ENCODE results near the gene ODF4.
"Not testable (repeated sequence)": the region's sequence is repeated elsewhere in the genome, so short reads cannot be mapped to it uniquely, and the experiment has no call there.

The ODF4 gene

DNA sequence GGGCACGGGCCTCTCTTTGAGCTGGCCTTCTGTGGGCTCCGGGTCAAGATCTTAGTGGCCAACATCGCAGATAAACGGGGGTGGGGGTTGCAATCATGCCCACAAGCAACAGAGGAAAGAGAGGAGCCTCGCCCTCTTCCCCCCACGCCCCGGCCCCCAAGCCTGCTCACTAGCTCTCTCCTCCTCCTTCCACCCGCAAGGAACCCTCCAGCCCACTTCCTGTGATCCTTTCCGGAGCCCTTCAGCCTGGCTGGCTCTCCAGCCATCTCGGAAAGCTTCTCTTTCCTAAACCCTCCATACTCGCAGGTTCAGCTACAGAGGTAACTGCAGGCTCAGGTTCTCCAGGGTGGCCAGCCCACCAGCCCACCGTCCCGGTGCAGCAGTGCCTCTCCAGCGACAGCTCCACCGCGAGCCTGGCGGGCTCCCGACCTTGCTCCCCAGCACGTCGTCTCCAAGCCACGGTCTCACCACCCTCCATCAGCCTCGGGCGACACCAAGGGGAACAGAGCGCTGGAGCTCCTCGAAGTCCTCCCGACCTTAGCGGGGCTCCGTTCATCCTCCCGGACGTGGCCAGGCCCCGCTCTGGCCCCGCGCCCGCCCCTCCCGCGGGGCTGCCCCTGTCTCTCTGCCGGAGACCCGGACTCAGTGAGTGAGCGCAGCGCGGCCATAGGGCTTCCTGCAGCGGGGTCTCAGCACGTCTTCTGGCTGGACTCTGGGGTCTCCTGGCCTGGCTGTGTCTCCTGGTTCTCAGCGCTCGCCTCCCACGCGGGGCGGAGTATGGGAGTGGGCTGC lies 12.9 kb upstream of the ODF4 start:
- peak; percentile 7 for DNase-seq

DNA sequence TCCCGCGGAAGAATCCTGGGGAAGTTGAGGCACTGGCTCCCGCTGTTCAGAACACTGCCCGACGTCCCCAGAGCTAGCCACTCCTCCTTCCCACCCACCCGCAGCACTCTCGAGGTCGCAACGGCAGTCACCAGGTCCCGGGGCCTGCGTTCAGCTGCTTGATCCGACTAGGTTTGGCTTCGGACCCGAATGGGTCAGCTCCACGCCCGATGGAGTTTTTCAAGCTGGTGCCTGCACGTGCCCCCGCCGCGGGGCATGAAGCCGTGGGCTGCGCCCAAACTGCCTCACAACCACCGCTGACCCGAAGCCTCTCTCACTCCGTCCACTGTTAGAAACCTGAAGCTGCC lies 12.4 kb upstream of the ODF4 start:
- no peak for DNase-seq

DNA sequence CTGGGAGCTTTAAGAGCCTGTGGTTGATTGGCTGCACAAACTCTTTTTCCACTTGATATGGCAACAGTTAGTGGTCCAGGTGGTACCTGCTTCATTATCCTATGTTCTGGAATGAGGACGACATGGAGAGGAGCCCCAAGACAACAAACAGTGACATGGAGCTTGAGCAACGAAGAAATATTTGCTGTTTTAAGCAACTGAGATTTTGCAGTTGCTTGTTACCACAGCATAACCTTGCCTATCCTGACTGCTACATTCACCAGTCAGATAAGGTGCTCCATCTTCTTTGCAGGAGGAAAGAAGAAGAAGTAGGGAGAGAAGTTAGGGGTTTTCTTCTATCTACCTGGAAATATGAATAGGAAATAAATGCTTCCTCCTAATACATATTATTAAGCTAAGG lies 7.5 kb upstream of the ODF4 start:
- no peak for DNase-seq

DNA sequence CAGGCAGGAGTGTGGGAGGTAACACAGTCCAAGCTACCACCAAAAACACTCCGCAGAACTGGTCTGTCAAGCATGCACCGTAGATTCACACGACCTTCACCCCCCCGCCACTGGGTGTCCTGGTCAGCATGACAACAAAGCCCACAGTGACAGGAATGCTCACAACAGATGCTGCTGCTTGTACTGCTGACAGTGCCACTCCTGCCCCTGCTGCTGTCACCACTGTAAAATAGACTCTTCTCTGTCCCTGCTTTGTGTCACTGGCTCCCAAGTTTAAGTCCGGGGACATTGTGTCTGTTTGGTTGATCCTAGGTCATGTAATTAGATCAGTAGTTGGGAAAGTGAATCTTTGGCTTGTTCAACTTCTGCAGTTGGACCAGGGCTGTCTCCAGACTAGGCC lies 7.0 kb upstream of the ODF4 start:
- DNase-seq, result no peak

DNA sequence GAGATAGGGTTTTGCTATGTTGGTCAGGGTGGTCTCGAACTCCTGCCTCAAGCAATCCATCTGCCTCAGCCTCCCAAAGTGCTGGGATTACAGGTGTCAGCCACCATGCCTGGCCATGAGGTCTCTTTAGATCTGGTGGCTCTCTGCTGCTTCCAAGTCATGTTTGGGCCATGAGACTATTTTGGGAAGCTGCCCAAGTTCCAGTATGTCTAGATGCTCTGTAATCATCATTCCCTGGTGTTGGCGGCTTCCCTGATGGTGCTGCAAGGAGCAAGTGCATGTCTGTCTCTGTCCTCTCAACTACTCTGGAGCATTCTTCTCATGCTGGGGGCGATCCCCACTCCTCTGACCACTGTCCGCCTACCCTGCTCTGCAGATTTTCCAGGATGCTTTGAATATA lies 6.4 kb upstream of the ODF4 start:
- no peak for DNase-seq

DNA sequence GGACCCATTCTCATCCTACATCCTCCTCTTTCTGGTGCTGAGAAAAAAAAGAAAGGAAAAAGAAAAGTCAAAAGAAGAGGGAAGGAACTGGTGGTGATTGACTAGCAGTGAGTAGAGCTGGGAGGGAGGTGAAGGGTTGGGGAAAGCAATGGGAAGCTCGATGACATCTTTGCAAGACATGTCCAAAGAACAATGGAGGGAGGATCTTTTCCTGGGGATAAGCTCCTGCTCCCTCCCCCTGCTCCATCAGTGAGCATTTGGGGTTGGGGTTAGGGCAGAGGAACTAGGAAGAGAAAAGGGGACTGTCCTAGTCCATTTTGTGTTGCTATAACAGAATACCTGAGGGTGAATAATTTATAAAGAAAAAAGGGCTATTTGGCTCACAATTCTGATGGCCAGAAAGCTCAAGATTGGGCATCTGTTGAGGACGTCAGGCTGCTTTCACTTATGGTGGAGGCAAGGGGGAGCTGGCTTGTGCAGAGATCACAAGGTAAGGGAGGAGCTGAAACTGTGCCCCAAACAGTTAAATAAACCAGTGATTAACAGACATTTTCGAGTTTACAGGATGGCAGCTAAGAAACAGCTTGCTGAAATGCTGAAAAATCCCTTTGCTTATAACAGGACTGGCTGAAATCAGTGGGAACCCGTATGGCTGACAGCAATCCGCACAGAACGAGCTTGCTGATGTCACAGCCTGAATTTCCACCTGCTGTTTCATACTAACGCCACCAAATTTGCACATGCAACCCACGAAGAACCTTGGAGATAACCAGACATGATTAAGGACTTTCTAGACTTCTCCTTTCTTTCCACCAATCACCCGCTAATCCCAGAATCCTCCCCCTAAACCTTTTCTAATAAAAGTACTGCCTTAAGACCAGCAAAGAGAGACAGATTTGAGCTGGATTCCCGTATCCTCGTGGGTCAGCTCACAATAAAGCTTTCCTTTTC lies 1.6 kb upstream of the ODF4 start:
- no peak for DNase-seq

DNA sequence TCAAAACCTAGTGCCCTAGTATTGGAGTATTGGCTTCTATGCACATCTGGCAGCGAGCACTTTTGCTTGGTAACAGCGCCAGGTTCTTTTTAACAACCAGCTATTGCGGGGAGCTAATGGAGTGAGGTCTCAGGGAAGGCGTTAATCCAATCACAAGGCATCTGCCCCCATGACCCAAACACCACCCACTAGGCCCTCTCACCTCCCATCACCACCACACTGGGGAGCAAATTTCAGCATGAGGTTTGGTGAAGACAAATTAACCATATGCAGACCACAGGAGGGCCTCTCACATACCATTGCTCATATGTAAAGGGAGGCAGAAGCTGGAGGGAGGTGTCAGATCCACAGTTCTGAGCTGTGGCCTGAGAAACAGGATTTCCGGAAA lies 893 bp upstream of the ODF4 start:
- DNase-seq, result no peak

DNA sequence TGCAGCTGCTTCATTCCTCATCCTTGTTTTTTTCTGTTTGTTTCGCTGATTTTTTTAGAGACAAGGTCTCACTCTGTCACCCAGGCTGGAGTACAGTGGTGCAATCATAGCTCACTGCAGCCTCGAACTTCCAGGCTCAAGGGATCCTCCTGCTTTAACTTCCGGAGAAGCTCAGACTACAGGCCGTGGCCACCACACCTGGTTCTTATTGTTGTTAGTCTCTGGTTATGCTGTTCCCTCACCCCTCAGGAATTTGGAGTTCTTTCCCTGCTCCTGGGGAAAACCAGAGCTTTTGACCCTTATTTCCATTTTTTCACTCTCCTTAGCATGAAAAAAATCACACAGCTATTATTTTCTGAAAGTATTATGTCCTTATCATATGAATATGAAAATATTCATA lies 1.8 kb downstream of the ODF4 start:
- DNase-seq, result no peak

DNA sequence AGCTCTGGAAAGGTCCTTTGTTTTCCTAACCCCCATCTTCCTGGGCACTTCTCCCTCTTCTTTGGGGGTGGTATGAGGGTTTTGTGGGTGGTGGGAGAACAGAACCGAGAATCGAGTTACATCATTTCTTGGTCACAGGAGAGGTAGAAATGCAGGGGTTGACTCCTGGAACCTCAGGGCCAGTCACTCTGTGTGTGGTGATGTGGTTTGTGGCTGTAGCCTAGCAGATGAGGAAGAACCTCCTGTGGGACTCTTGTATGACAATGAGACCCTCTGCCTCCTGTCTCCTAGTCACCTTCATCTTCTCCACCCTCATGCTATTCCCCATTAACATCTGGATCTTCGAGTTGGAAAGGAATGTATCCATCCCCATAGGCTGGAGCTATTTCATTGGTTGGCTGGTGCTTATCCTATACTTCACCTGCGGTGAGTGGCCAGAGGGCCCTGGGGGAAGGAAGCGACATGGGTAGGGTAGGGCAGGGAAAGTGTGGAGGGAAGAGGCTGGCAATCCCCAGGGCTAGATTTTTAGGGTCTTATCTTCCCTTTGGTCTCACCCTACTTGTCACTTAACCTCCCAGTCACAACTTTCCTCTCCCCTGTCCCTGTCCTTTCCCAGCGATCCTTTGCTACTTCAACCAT lies 5.5 kb downstream of the ODF4 start:
- DNase-seq, result no peak

DNA sequence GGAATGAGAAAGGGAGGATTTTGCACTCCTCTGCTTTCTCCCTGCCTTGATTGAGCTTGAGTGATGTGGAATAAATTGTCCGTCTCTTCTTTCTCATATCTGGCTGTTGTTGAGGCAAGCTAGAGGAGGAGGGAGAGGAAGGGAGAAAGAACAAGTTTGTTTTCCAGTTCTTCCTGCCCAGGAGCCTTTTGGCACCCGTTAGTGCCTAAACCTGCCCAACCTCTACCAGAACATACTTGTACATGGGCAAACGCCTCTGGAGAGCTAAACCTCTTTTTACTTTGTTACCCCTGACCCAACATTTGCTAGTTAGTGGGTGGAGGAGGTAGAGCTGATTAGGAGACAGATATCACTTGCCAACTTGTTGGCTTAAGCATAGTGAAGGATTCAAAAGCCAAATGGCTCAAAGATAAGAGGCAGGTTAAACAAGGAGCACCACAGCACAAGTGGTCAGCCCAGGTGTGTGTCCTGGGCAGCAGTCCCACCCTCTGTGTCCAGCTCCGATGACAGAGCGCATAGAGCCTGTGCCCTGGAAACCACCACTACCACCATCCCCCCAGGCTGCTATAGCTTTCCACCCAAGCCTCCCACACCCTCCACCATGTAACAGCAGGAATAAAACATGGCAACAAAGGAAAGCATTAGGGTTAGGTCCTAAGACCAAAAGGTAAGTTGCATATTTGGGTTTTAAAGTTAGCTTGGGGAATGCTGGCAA lies 6.5 kb downstream of the ODF4 start:
- DNase-seq, result no peak

DNA sequence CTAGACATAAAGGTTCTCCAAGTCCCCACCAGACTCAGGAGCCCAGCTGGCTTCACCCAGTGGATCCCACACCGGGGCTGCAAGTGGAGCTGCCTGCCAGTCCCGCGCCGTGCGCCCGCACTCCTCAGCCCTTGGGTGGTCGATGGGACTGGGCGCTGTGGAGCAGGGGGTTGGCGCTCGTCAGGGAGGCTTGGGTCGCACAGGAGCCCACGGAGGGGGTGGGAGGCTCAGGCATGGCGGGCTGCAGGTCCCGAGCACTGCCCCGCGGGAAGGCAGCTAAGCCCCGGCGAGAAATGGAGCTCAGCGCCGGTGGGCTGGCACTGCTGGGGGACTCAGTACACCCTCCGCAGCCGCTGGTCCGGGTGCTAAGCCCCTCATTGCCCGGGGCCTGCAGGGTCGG lies 7.4 kb downstream of the ODF4 start:
- not testable (repeated sequence) for DNase-seq

DNA sequence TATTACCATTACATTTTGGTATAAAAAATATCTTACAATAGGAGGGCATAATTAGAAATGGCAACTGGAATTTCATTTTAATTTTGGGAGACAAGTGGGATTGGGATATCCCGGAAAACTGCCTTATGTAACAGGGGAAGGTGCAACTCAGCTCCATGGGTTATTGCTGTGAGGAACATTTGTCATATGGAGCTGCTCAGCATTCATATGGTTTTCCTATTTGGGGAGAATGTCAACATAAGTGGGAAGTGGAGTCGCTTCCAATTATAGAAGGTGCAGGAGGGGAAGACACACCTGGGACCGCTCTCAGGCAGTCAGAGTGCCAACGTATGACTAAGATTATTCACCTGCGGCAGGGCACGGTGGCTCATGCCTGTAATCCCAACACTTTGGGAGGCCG lies 10.7 kb downstream of the ODF4 start:
- DNase-seq, result no peak

DNA sequence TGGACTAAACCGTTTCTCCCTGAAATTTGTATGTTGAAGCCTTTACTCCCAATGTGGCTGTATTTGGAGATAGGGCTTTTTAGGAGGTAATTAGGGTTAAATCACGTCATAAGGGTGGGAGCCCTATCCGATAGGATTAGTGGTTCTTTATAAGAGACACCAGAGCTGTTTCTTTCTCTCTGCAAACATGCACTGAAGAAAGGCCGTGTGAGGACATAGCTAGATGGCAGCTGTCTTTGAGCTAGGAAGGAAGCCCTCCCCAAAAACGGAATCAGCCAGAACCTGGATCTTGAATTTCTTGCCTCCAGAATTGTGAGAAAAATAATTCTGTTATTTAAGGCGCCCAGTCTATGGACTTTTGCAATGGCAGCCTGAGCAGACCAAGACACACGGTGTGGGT lies 14.1 kb downstream of the ODF4 start:
- DNase-seq, result no peak

DNA sequence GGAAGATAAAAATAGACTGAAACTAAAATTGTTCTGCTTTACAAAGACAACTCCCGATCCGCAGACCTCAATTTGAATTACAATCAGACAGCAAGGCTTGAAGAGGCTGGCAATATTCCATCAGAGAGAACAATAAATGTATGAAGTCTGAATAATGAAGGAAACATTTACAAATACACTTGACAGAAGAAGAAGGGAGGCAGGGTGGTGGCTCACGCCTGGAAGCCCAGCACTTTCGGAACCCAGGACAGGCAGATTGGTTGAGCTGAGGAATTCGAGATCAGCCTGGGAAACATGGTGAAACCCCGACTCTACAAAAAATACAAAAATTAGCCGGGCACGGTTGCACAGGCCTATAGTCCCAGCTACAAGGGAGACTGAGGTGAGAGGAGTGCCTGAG lies 14.6 kb downstream of the ODF4 start:
- no peak for DNase-seq

DNA sequence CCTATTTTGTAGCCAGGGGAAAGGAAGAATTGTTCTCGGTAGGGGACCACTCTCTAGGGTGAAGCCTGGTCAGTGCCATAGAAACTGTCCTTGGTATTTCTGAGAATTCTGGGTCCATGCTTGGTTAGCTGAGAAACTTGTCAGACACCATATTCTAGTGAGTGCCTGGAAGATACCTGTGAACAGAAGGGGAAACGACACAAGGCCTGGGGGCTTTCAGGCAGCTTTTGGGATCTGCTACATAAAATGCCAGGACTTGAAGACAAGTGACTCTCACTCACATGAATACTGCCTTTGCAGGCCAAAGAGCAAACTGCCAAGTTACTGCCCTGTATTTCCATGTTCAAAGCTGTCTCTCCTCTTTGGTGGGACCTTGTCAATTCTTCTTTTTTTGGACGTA lies 18.3 kb downstream of the ODF4 start:
- DNase-seq, result no peak

DNA sequence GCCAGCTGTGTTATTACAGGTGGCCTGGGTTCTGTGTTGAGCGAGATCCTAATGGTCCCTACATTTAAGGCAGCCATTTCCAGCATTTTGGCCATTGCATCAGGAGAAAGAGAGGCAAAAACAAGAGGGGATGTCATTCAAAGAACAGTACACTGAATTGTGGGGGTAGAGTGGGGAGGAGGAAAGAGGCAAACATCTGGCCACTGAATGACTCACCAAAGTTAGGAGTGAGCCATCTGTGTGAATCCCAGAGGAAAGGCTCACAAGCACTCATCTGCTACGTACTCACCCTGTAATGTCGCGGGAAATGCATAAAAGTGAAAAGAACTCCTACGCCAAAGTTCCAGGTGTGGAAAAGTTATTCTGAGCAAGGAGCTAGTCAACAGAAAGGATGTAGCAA lies 20.1 kb downstream of the ODF4 start:
- DNase-seq, result no peak

DNA sequence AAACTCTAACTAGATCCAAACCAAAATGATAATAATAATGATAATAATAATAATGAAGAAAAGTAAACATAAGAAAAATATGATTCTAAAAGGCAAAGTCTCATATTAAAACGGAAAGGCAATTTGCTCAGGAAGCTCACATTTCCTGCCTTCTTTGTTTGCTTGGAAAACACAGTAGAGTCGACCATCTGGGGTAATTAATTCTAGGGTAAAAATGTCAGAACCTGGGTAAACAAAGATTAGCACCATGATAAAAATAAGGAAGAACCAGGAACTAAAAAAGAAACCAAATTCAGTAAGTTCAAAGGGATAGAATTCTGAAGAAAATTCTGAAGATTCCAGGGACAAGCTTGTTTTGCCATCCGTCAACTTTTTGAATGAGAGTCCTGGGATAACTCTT lies 20.6 kb downstream of the ODF4 start:
- no peak for DNase-seq

DNA sequence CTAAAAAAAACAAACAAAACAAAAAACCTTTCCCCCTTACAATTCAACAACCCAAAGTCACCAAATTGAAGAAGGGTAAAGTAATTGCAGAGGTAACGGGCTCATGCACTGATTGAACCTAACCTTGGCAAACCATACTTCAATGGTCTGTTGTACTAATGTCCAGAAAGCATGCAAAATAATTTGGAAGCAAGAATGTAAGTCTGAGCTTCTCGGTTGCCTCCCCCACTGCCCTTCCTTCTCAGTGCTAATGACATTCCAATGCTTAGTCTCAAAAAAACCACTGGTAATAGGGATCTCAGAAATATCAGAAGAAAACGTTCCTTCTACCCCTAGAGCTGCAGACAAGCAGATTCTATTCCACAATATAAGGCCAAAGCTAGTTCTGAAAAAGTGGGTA lies 21.1 kb downstream of the ODF4 start:
- no peak for DNase-seq

DNA sequence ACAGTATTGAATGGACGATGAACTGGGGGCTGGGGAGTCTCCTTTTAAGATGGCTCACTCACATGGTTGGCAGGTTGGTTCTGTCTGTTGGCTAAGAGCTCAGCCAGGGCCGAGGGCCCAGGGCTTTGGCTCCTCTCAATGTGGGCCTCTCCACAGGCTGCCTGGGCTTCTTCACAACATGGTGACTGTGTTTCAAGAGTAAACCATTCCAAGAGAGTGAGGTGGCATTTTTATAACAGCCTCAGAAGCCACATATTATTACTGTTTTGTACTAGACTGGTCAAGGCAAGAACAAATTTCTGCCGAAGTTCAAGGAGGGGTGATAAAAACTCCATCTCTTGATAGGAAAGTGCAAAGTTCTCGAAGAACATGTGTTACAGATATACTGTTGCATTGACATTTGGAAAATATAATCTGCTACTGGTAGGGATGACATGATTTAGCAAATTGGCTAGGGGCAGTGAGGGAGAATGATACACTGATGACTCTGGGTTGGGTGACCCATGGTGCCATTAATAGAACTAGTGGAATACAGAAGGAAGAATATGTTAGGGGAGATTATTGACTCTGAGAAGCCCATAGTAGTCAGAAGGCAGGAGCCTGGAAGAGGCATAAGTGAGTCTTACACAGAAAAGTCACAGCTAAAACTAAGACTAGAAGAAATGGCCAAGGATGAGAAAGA lies 23.2 kb downstream of the ODF4 start:
- no peak for DNase-seq

DNA sequence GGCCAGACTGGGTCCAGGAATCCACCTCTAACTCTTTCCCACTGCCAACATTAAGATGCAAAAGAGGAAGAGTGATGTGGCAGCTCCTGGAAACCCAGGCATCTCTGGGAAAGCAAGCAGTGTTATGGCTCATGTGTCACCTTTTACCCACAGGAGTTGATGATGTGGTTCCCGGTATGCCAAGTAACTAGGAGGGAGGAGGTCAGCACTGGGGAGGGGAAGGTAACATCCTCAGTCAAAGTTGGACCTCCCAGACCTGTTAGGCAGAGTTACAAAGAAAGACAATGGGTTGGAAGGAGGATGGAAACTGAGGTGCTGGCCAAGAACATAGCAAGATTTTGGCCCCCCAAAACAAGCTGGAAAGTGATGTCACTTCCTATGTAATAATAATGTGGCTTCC lies 25.5 kb downstream of the ODF4 start:
- no peak for DNase-seq

DNA sequence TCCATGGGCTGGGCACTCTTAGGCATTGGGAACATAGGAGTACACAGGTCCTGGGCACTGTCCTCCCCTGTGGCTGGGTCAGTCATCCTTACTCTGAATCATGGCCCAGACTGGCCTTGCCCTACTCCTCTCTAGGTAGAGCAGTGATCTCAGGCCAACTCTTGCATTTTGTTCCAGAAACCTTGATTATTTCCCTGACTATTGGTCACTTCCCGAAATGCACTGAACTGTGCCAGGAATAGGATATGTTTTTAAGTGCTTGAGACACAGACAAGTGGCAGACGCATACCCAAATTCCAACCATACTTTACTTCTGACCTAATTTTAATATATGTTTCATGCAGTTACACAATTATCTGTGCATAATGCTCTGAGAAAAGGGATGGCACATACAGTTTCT lies 26.6 kb downstream of the ODF4 start:
- DNase-seq, result no peak

DNA sequence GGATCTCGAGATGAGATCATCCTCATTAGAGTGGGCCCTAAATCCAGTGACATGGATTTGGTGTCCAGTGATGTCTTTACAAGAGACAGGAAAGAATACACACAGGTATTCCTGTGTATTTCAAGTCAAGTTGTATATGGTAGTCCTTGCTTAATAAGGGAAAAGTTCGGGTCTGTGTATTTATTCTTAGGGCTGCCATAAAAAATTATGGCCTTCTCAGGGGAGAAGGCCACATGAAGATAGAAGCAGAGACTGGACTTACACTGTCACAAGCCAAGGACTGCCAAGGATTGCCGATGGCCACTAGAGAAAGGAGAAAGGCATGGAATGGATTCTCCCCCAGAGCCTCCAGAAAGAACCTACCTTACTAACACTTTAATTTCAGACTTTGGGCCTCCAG lies 28.6 kb downstream of the ODF4 start:
- no peak for DNase-seq

DNA sequence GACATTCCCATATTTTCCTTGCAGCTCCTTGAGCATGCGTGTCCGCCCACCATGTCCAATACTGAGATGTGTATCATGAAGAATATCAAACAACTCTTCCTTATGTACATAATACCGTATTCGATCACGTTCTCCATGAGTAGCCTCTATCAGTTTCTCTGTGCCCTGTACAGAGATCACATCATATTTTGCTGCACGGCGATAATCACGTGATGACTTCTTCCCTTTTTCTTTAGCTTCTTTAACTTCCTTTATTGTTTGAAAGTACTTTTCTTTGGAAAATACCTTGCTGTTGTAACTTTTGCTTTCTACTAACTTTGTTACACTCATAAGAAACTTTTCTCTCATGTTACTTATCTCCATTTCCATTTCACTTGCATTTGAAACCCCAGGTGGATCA lies 30.3 kb downstream of the ODF4 start:
- DNase-seq, result no peak
